Measurements from ENCODE around the gene WDR83.

The WDR83 gene

DNA sequence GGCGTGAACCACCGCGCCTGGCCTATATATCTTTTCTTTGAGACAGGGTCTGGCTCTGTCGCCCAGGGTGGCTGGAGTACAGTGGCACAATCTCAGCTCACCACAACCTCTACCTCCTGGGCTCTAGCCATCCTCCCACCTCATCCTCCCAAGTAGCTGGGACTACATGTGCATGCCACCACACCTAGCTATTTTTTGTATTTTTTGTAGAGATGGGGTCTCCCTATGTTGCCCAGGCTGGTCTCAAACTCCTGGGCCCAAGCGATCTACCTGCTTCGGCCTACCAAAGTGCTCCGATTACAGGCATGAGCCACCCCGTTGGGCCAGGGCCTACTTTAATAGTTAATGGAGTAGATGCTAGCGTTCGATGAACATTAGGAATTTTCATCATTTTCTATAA lies 53.7 kb downstream of the WDR83 start:
- no peak for DNase-seq

DNA sequence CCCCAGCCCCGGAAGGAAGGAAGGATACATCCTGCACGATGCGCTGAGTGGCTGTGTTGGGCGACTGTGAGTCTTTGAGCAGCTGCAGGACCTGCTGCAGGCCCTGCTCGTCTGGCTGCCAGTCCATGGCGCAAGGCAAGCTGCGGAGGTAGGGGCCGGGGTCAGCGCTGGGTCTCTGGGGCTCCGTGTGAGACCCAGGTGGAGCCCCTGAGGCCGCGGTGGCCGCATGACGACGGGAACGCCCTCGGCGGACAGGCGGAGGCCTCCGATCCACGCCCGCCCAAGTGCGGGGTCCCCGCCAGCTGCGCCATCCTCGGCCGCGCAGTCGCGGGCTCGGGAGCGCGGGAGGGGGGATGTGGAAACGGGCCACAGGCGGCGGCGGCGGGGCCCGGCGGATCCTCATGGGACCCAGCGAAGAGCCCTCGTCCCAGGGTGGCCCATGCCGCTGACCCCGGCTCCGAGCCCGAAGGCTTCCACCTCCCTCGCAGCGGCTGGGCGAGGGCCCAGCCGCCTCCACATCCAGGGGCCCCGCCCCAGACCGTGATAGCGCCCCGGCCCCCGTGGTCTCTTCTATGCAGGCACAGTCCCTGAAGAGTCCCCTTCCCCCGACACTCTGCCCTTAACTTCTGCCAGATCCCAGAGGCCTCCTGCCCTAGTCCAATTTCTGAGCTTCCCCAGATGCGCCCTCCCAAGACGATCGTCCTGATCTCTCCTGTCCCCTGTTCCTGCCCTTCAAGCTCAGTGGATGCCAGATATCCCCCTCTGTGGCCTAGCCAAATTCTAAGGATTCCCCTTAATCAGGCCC lies 54.4 kb downstream of the WDR83 start:
- no peak for DNase-seq

GRCh38 chr19:12721656-12722565 lies 55.3 kb downstream of the WDR83 start:
- peak; percentile 39 for DNase-seq

DNA sequence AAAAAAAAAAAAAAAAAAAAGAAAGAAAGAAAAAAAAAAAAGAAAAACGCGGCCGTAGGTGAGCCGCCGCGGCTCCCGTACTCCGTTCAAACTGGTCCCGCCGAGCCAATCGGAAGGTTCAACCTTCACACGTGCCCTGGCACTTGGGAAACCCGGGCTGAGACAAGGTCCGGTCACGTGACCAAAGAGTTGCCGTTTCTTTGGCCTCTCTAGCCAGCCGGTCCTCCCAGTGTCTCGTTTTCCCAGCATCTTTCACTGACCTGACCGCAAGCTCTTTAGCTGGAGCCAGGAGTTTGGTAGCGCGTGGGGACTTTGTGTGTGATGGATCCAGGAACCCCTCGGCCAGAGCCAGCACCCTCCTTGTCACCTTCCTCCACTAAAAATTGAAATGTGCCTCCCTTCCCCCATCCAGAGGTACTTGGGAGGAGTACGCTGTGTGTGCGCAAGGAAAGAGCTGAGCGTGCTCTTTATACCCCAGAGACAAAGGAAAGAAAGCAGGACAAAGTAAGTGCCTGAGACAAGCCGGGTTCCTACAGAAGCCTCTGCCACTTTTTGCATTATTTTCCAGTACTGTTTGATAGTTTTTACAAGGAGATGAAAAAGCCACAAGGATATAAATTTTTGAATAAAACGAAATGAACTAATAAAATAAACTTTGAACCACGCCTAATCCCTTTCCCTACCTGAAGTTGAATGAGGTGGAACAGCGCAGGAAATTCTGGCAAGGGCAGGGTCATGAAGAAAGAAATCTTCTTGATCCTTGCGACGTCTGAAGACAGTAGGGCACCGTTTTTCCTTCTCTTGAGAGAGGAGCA lies 56.2 kb downstream of the WDR83 start:
- DNase-seq: peak; percentile 98

- no peak for DNase-seq
These were observed 56.7 kb downstream of the WDR83 start for GRCh38 chr19:12723381-12723640.

DNA sequence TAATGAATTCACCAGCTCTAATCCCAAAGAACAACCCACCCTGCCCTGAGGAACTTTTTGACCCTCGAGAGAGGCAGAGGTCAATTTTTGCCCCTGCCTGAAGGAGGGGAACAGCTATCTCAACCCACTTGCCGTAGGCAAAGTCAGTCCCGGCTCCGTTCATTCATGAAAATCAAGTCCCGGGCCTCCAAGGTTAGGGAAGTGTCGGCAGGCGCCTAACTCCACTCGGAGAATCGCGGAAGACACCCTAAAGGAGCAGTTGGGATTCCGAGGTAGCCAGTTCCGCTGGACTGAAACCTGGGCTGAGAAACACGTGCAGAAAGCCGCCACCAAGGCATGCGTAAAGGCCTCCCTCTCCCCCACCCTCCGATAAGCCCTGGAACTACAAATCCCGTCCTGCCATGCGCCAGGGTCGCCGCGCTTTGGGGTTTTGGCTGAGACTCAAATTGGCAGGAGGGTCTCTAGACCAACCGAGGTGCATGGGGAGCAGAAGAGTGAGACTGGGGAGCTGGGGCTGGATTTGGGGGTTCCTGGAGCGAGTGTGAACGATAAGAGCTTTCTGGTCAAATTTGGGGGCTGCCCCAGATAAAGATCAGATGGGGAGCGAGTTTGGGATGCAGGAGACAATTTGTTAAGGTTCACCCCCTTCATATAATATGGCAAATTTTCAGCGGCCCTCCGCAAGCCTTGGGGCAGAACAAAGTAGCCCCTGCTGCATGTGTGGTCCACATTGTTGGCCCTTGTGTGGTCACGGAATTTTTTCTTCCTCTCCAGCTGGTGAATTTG lies 57.2 kb downstream of the WDR83 start, which contains the start of gene TNPO2:
Gene TNPO2 (minus strand): TSS at position 292 of the 786 bp plus-strand sequence. CDS start 2,955 bp downstream, outside the sequence.
- peak; percentile 33 for DNase-seq
